ENCODE results near the gene PXK. TPM values are rescaled to one million over a fixed set of nuclear protein-coding genes. Genes with fewer than 3 reads are reported as not detected.

The PXK gene
- polyA plus RNA-seq, 3 donors = 31.5 to 54.0 (median 52.9) TPM

DNA sequence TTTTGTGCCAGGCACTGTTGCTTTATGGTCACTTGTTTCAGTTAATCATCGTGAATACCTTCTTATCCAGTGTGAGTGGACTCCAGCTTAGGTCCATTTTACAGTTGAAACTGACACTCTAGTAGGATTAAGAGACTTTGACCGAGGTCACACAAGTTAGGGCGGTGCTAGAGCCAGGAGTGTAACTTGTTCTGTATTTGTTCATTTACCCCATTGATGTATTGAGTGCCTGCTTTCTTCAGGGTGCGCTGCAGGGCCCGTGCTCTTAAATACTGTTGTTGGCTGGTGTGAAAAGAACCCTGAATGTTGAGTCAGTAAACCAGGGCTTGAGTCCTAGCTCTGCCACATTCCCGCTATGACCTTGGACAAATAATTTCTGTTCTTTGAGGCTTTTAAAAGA, 85.5 kb downstream of the PXK start:
- Mint-ChIP-seq H3K27ac (peak overlapping the region in 4 of 7 donors; percentile 22 to 67 (median 42)), H3K9me3 (peaks cover 0 to 1% (median 0%) of the 10 kb centered on the region in 7 donors), H3K27me3 (ENCODE audit: low read depth in 3 of 3) (peaks cover 0 to 1% (median 0%) of the 10 kb centered on the region in 3 donors), H3K36me3 (peaks cover 68 to 80% of the 10 kb centered on the region in 2 donors), H3K4me3 (no peak overlapping the region), H3K4me1 (peaks cover 13% of the 10 kb centered on the region)
- H2AFZ ChIP-seq (ENCODE audit: insufficient read depth, low read depth, low read length, poor library complexity, severe bottlenecking) = no peak overlapping the region
- WGBS (ENCODE audit: insufficient coverage) = 86% methylated on average over 6 of the region's 6 CpGs
- H3K36me3 ChIP-seq (replicated peaks in 1 of 2; ENCODE audit: control insufficient read depth in 1 of 2, insufficient read depth in 2 of 2, low read length in 2 of 2) = peaks cover 59 to 94% of the 10 kb centered on the region in 2 donors
- TF ChIP-seq, protein P1, sequence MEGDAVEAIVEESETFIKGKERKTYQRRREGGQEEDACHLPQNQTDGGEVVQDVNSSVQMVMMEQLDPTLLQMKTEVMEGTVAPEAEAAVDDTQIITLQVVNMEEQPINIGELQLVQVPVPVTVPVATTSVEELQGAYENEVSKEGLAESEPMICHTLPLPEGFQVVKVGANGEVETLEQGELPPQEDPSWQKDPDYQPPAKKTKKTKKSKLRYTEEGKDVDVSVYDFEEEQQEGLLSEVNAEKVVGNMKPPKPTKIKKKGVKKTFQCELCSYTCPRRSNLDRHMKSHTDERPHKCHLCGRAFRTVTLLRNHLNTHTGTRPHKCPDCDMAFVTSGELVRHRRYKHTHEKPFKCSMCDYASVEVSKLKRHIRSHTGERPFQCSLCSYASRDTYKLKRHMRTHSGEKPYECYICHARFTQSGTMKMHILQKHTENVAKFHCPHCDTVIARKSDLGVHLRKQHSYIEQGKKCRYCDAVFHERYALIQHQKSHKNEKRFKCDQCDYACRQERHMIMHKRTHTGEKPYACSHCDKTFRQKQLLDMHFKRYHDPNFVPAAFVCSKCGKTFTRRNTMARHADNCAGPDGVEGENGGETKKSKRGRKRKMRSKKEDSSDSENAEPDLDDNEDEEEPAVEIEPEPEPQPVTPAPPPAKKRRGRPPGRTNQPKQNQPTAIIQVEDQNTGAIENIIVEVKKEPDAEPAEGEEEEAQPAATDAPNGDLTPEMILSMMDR (IDR thresholded peaks at IDR 0.05) = no peak
- no peaks in the 10 kb centered on the region for H3K27me3 ChIP-seq (ENCODE audit: control insufficient read depth in 2 of 2, insufficient read depth in 2 of 2, low read length in 2 of 2)
- H4K20me1 ChIP-seq (ENCODE audit: insufficient read depth, low read length) = peaks cover 9% of the 10 kb centered on the region
- H3K4me1 ChIP-seq (ENCODE audit: control insufficient read depth in 1 of 2, insufficient read depth in 2 of 2, low read length in 2 of 2) = peaks cover 0 to 3% of the 10 kb centered on the region in 2 donors
- H3K4me2 ChIP-seq (replicated peaks; ENCODE audit: extremely low read depth, low read length, poor library complexity, severe bottlenecking) = no peak overlapping the region
- H3K27ac ChIP-seq (ENCODE audit: low read depth in 1 of 2, low read length in 2 of 2) = no peak overlapping the region
- no peak overlapping the region for H3K9ac ChIP-seq (ENCODE audit: insufficient read depth, low read length, poor library complexity, severe bottlenecking)
- DNase-seq = no peak
- H3K79me2 ChIP-seq (ENCODE audit: insufficient read depth, low read length) = no peaks in the 10 kb centered on the region
- intact Hi-C loops (cut with micrococcal nuclease) = loop anchor here in 1 of 2 donors (5.0 kb wide), 1 partner anchor 111 kb away; the partner anchor contains the start of genes HTD2 and RPP14
- no peaks in the 10 kb centered on the region for H3K9me3 ChIP-seq (replicated peaks in 1 of 2; ENCODE audit: control insufficient read depth in 1 of 2, insufficient read depth in 1 of 2, low read length in 2 of 2)
- H3K4me3 ChIP-seq (replicated peaks in 1 of 3; ENCODE audit: low read depth in 2 of 3, low read length in 3 of 3) = no peak overlapping the region

DNA sequence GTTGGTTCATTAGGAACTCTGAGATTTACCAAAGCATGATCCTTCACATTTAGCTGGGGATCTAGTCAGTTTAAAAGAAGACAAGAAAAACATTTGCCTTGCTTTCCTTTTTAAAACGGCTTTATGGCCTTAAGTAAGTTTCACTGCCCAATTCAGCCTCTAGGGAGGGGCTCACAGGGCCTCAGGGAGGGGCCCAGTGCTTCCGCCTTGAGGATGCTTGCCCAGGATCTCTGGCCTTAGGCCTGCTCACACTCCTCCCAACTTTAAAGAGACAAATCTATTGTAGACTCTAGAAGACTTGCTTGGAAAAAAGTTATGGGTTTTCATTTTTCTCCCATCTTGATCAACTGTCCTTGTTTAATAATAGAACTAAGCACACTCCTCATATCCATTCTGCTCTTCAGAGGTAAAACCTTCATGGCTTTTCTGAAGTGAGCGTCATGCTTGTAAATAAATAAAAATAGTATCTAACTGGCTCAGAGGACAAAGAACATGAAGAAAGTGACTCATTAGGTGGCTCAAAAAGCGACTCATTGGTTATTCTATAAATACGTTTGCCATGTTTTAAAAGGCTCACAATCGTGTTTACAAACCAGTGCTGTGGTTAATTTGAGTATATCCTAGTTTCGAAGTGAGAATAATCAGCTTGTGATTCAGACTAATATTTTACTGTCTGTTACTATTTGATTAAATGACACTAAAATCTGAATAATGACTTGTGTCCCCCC, 87.3 kb downstream of the PXK start:
- intact Hi-C loops (cut with micrococcal nuclease) = loop anchor here in 1 of 2 donors (5.0 kb wide), 1 partner anchor 113 kb away; the partner anchor contains the start of genes HTD2 and RPP14

More for the DNA sequence above, 87.3 kb downstream of the PXK start:
- Histone ChIP-seq H2AFZ (ENCODE audit: insufficient read depth, low read depth, low read length, poor library complexity, severe bottlenecking) (no peak overlapping the region), H3K4me1 (ENCODE audit: control insufficient read depth in 1 of 2, insufficient read depth in 2 of 2, low read length in 2 of 2) (peaks cover 0 to 3% of the 10 kb centered on the region in 2 donors), H3K9me3 (replicated peaks in 1 of 2; ENCODE audit: control insufficient read depth in 1 of 2, insufficient read depth in 1 of 2, low read length in 2 of 2) (no peaks in the 10 kb centered on the region), H3K9ac (ENCODE audit: insufficient read depth, low read length, poor library complexity, severe bottlenecking) (no peak overlapping the region), H3K27me3 (ENCODE audit: control insufficient read depth in 2 of 2, insufficient read depth in 2 of 2, low read length in 2 of 2) (no peaks in the 10 kb centered on the region), H3K27ac (ENCODE audit: low read depth in 1 of 2, low read length in 2 of 2) (peak overlapping the region in 1 of 2 donors; percentile 18), H3K36me3 (replicated peaks in 1 of 2; ENCODE audit: control insufficient read depth in 1 of 2, insufficient read depth in 2 of 2, low read length in 2 of 2) (peaks cover 68 to 98% of the 10 kb centered on the region in 2 donors), H3K79me2 (ENCODE audit: insufficient read depth, low read length) (no peaks in the 10 kb centered on the region), H3K4me3 (replicated peaks in 1 of 3; ENCODE audit: low read depth in 2 of 3, low read length in 3 of 3) (no peak overlapping the region), H3K4me2 (replicated peaks; ENCODE audit: extremely low read depth, low read length, poor library complexity, severe bottlenecking) (no peak overlapping the region), H4K20me1 (ENCODE audit: insufficient read depth, low read length) (peaks cover 9% of the 10 kb centered on the region)
- Mint-ChIP-seq H3K36me3 (peaks cover 71 to 88% of the 10 kb centered on the region in 2 donors), H3K4me1 (peaks cover 13% of the 10 kb centered on the region), H3K4me3 (no peak overlapping the region), H3K27me3 (ENCODE audit: low read depth in 3 of 3) (peaks cover 0 to 1% (median 0%) of the 10 kb centered on the region in 3 donors), H3K9me3 (peaks cover 0 to 1% (median 0%) of the 10 kb centered on the region in 7 donors), H3K27ac (peak overlapping the region in 4 of 7 donors; percentile 59 to 77 (median 68))
- DNase-seq = no peak
- WGBS (ENCODE audit: insufficient coverage) = 90% methylated on average over 3 of the region's 7 CpGs
- TF ChIP-seq, protein P1 (IDR thresholded peaks at IDR 0.05) = no peak
